Right hindlimb (tissue), 1 donor: ENCODE measurements around the gene MAD1L1.
A peak's percentile ranks its signal among the peaks of the same experiment; 100 is the strongest.

Source experiments
- DNase-seq: peaks from one replicate; pipeline ENCODE4 v3.0.0-alpha.2; 2018

The MAD1L1 gene

DNA sequence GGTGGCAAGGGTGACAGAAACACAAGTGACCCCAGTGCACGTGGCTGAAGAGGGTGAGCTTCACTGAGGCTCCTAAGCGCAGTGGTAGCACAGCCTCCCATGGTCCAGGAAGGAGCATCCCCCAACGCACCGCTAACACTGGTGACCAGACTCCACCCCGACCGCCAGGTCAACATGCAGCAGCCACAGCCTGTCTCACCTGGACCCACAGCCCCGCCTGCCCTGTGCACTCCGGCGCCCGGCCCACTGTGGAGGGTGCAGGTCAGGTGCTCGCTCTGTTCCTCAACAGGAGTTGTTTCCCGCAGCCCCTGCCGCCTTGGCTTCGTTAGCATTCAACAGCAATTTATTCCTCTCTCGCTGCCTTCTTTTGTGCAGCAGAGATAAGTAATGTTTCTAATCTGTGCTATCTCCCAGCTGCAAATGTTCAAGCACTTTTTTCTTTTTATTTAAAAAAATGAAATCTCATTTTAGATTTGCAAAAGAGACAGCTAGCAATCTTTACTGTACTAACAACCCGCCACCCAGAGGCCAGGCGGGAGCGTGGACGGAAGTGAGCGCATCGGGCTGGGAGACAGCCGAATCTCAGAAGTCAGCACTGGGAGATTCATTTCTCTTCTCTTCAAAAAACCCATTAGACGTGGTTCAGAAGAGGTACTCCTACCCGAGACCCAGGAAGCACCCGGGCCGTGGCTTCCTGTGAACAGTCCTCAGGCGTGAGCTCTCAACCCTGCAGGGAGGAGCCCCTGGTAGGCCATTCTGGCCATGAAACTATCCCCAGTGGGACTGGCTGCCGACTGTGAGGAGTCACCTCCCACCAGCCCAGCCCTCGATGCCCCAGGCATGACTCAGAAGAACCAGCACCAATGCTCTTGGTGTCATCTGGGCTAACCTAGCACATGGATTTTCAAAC, 133.4 kb downstream of the MAD1L1 start:
- DNase-seq: no peak

DNA sequence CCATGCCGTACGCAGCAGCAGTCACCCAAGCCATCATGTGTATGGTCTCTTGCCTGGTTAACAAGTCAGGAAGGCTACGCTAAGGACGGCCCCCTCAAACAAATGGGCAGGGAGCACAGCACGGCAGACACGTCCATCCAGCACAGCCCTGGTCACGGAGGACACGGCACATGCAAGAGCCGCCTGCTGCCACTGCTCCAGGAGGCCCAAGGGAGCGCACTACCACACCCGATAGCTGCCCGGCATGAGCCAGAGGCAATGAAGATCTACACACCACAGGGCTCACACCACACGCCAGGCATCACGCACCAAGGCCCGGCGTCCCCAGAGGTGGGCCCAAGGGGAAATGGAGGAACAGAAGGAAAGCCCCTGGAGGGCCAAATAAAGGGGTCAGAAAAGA, 134.2 kb downstream of the MAD1L1 start:
- no peak for DNase-seq

DNA sequence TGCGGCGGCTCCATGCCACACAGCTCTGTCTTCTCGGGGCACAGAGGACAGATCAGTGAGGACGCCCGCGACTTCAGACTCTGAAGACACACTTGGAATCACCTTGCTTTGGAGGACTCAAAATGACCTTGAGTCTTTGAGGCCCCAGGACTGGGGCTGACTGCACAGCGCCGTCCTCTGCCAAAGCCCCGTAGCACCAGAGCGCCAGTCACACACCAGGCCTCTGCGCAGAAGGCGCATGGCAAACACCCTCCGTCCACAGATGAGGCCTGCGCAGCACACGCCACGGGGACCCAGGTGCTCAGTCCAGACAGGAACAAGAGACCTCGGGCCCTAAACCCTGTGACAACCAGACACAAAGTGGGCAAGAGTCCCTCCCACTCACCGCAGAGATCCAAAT, 134.7 kb downstream of the MAD1L1 start:
- no peak for DNase-seq

DNA sequence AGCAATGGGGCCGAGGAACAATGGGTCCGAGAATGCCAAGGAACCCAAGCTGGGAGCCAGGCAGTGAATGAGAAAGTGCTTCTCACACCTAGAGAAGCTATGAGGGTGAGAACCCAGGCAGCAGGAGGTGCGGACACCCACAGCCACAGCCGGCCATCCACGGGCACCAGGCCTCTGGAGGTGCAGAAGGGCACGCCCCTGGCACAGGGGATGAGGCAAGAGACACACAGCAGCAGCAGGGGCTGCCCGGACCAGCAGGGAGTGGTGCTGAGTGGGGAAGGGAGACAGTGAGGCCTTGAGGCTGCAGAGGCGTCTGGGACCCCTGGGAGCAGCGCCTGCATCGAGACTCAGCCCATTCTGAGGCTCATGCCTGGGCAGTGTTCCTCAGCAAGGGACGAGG, 135.3 kb downstream of the MAD1L1 start:
- no peak for DNase-seq

DNA sequence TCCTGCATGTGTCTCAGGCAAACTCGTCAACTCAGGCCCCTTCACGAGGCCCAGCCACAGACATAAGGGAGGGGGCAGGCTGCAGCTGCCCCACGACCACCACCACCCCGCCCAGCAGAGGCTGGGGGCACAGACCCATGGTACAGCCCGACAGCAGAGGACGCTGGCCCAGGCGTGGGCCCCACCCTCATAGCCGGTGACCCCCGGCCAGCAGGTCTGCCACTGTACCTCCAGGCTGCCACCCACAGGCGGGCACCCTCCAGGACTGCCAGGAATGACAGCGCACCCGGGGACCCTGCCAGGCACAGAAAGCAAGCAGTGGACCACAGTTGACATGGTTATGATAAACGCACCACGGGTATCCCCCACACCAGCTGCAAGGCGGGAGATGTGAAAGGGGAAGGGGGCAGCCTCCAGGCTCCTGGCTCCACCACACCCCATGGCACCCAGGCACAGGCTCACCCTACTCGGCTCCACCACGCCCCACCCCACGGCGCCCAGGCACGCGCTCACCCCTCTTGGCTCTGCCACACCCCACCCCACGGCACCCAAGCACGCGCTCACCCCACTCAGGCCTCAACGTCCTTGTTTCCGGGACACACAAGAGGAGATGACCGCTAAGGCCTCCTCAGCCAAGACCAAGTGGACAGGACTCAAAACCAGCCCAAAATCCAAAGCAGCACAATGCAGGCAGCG, 135.9 kb downstream of the MAD1L1 start:
- no peak for DNase-seq

DNA sequence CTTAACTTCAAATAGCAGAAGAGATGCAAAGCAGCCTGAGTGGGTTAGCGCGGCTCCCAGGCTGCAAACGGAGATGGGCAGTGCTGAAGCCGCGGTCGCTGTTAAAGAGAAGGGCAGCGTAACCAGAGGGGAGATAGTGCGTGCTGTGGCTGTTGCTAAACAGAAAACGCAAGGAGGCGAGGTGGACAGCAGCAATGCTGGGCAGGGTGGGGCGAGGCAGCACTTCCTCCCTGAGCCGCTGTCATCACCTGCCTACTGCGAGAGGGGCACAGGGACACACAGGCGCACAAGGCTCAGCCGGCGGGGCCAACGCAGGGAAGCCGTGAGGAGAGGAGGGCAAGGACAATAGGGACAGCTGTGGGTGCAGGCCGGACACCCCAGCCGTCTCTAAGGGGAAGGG, 137.3 kb downstream of the MAD1L1 start:
- DNase-seq: no peak

DNA sequence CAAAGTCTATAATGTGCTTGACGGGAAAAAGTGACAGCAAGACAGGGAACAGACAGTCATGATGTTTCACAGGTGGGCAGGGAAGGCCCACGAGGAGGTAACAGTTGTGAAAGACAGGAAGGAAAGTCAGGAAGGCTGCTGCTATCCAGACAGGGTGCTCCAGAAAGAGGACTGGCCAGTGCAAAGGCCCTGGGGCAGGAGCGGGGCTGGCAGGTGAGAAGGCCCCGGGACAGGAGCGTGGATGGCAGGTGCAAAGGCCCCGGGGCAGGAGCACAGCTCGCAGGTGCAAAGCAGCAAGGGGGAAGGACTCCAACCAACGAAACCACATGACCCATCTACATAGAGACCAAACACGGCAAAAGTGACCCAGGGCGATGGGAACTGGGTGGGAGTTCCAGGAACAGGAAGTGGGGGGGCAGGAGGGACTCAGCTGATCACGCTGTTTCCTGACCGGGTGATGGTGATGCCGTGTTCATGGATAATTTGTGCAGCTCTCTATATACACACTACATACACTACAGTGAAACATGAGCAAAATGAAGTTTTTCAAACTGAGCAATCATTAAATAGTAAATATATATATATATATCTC, 138.2 kb downstream of the MAD1L1 start:
- no peak for DNase-seq

DNA sequence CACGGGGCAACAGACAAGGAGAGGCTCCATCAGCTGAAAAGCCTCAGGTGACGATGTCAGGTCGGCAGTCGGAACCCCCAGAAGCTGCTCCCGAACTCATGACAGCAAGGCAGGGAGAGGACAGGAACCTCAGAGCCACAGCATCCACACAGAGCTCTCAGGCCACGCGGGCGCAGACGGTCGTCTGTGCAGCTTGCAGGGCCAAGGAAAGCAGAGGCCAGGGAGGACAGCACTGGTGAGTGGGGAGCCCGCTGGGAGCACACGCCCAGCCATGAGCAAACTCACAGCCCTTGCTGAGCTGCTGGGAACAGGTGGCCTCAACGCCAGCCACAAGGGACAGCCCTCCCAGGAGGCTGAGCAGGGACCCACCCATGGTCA, 138.9 kb downstream of the MAD1L1 start:
- DNase-seq: no peak

DNA sequence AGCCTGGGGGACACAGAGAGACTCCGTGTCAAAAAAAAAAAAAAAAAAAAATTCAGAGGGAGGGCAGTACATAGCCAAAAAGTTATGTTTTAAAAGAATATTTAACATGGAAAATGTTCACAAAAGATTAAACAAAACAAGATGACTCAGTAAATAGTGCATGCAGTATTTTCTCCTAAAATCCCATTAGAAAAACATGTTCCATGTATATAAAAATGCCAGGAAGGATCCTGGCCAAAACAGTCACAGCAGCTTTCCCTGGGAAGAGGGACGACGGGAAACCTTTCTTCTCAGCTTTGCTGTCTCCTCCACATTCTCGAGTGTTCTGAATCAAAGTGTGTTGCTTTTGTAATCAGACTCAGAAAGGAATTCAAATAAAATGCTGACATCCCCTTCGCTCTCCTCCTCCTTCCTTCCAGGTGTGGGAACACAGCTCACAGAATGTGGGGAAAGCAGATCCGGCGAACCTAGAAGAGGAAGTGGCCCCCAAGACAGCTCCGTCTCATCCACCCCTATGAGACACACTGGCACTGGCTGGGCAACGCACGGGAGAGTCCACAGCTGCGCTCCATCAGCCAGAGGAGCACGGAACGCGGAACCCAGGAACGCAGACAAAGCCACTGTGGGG, 139.4 kb downstream of the MAD1L1 start:
- DNase-seq: no peak

DNA sequence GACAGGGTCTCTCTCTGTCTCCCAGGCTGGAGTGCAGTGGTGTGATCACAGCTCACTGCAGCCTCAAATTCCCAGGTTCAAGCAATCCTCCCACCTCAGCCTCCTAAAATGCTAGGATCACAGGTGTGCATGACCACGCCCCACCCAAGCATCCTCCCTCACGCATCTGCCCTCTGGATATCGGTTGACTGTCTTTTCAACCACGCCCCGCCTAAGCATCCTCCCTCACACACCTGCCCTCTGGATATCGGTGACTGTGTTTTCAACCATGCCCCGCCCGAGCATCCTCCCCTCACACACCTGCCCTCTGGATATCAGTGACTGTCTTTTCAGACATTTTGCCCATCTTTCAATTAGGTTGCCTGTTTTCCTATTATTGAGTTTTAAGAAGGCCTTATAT, 140.5 kb downstream of the MAD1L1 start:
- no peak for DNase-seq

DNA sequence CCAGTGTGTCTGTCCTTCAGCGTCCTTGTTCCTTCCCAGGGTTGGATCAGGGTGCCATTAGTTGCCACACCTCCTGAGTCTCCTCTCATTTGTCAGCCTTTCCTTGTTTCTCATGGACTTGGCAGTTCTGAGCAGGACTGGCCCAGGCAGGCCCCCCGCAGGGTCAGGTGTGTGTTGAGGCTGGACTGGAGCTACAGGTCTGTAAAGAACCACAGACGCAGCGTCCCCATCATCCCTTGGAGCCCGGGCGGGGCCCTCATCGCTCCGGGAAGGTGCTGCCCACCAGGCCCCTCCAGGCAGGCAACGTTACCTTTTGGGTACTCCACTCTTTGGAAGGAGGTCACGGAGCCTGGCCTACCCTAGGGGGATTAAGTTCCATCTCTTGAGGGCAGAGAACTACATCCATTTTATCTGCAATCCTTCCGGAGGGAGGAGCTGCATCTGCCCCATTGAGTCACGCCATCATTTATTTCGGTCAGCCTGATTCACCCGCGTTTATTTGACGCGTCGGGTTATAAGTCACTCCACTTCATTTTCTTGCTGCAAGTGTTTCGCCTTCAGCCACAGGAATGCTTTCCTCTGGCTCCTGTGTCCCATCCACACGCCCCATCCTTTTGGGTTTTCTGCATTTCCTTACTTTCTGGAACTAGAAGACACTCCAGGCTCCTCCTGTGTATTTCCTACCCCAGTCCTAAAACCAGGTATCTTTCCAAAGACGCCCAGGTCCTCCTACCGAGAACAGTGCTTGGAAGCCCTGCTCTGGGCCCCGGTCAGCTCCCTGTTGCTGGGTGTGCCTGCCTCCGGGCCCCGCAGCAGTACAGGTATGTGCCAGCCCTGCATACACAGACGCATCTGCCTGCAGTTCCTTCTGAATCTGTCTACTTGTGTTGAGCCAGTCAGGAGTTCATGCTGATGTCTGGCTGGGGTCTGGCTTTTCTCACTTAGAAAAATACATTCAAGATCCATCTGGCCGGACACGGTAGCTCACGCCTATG, 141.9 kb downstream of the MAD1L1 start:
- no peak for DNase-seq

DNA sequence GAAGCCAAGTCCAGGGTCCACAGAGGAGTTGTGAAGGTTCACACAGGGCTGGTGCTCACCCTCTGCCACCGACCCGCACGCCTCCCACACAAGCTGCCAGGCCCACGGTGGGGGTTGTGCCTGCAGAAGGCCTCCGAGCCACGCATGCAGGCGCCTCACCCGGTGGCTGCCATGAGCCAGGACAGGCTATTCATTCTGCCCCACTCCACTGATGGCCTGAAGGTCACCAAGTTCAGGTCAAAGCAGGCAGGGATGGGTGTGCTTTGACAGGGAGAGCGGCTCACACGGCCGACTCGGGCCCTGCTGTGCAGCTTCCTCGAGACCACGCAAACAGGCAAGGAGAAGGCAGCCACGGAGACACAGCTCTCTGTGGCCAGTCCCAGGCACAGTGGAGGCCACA, 143.9 kb downstream of the MAD1L1 start:
- no peak for DNase-seq

DNA sequence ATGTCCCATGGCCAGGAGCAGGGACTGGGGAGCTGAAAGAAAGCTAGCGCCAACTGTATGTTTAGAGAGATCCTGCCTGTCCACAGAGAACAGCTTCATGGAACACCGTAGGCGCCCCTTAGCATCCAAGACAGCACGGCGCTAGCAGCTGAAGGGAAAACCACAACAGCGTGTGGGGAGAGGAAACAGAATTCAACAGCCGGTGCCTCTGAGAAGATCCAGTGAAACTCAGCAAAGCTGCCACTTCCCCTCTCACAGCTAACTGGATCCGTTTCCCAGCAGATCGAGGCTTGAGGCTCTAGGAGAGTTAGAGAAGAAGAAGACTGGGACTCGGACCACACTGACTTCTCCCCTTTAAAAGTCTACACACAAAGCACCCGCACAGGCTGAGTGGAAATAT, 145.0 kb downstream of the MAD1L1 start:
- no peak for DNase-seq

DNA sequence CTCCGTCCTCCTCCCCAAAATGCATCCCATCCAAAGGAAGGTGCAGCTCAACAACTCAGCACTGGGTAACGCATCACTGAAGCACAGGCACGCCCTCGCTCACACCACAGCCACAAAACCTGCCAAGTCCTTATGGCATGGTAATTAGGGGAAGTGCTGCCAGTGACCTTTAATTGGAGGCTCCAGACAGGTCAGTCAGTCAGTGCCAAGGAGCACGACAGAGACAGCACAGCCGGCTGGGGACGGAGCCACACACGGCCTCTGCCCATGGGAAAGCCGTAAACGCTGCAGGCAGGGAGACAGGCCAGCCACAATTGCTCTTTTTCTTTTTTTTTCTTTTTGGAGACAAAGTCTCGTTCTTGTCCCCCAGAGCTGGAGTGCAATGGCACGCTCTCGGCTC, 146.5 kb downstream of the MAD1L1 start:
- no peak for DNase-seq

DNA sequence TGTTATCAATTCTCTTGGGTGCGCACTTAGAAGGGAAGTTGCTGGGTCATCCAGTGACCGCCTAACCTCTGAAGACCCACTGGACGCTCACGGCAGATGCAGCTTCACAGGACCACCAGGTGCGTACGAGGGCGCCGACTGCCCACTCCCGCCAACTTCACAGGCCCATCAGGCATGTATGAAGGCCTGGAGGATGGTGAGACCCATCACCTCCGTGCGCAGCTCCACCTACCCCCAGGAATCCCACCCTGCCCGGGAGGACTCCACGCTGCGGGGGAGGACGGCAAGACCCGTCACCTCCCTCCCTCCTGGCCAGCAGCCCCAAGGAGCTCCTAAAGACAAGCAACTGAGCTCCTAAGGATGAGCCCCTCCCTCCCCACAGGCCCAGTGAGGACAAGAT, 146.9 kb downstream of the MAD1L1 start:
- DNase-seq: no peak

DNA sequence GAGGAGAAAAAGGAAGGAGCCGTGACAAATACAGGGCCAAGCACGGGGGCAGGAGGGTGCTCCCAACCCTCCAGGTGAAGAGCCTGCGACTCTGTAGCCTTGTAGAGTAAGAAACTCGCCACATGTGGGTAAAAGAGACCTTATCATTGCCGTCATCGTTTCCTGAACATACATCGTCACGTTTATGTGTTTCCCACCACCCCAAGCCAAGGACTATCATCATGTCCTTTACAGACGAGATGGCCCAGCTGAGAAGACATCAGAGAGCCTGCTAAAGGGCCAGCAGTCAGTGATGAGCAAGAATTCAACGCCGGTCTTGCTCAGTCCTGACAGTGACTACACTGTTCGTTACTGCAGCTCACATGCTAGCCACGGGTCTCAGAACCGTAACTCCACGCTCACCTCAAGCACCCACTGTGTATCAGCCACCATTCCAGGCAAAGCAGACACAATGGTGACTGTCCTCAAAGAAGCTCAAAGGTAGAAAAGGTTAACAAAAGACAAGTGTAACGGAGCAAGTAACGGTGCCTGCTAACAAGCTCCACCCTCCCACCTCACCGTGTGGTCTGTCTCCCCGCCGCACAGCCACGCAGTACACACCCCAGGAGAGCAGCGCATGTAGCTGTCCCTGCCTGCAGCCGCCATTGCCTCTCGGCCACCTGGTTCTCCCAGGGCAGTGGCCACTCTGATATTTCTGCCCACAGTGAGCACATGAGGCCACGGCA, 147.8 kb downstream of the MAD1L1 start:
- DNase-seq: no peak

DNA sequence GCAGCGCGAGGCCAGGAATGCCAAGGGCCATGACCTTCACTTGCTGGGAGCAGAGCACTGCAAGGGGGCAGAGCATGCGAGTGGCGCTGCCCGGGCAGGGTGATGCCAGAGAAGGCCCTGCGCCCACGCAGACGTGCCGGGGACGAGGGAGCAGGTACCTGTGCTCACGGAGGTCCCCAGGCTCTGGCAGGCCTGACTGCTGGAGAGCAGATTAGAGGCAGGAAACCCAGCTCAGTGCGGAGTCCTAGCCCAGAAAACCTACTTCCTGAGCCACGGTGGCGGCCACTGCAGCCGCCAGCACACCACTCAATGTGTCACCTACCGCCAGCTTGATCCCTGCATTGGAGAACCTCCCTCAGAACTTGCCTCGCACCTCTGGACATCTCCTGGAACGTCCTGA, 148.4 kb downstream of the MAD1L1 start:
- DNase-seq: no peak

DNA sequence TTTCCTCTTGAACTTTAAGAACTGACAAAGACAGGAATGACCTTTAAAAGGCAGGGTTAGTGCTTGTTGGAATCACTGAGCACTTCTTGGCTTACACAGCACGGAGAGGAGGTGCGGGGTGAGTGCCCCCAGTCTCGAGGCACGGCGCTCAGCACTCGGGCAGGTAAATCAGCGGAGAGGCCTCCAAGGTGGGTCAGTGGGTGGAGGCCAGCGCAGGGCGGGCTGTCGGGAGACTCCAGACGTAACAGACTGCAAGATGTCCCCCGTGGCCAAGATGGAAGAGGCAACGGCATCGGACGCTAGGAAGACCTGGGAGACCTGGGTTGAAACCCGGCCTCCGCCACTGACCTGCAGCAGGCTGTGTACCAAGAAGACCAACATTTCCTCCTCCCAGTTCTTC, 149.4 kb downstream of the MAD1L1 start:
- DNase-seq: no peak

DNA sequence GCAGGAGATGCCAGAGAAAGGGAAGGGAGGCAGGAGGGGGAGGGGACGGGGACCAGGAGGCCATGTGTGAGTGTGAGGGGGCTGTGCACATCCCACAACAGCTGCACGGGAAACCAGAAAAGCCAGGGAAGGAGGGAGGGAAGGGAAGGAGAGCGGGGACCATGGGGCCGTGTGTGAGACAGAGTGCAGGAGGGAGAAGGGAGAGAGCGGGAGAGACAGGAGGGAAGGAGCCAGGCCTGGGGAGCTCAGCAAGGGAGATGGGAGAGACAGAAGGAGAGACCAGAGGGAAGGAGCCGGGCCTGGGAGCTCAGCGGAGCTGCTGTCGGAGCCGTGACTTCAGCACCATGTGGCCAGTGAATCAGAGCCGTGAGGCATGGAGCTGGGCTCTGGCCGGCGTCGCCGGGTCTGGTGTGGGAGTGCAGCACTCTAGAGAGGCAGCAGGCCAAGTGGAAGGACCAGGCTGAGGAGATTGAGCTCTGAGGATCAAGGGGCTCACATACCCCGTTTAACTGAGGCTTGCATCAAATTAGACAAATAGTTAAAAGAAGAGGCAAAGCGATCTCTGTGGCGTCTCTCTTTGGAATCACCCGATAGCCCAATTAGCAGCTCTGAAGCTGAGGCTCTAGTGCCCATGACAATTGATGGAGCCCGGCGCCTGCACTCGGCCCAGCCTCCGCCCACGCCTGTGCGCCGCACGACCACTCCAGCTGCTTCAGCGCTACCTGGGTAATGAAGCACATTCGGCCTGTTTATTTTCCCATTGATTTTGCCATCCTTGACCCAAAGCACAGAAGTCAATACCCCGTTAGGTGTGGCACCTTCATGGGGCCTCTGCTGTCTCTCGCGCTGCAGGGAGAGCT, 150.4 kb downstream of the MAD1L1 start:
- peak; percentile 73 for DNase-seq

DNA sequence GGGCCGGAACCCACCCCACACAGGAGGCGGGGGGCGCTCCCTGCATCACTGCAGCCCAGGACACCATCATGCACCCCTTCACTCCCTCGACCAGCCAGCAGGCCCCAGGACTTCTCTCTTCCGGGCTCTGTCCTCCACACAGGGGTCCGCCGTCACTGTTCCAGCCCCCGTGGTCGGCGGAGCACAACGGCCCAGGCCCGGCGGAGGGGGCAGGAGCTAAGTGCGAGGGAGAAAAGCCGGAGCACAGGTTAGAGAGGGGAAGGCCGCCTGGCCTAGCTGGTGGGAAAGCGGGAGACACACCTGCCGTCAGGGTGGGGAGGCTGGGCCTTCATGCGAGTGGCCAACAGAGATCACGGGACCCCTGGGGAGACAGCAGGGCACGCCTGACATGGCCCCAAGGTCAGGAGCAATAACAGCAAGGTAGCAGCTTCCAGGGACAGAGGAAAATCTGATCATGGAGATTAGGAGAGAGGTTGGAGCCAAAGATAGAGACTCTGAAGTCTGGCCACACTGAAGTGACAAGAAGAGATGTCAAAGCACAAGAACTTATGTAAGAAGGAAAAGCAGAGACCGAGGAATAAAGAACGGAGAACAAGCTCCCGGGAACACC, 151.1 kb downstream of the MAD1L1 start:
- no peak for DNase-seq
